Glutamatergic neuron (in vitro differentiated cells): Measurements from ENCODE around the gene NOS1AP. TPM values are rescaled to one million over a fixed set of nuclear protein-coding genes. Genes with fewer than 3 reads are reported as not detected.
A peak's percentile ranks its signal among the peaks of the same experiment; 100 is the strongest.

Experiments
- DNase-seq: peaks from one replicate; pipeline ENCODE4 v3.0.0; 2022
- H3K27ac Mint-ChIP-seq: one replicate; pipeline ENCODE4 v1.8.0; 2020; ENCODE audit warnings: mild to moderate bottlenecking, mixed read lengths, inconsistent platforms; ENCODE audit not compliant: unreplicated experiment
- H3K27me3 Mint-ChIP-seq: one replicate; pipeline ENCODE4 v1.8.0; 2020; ENCODE audit warnings: mild to moderate bottlenecking, moderate library complexity, mixed read lengths, inconsistent platforms; ENCODE audit not compliant: unreplicated experiment
- H3K36me3 Mint-ChIP-seq: one replicate; pipeline ENCODE4 v1.8.0; 2020; ENCODE audit warnings: mild to moderate bottlenecking, mixed read lengths, inconsistent platforms; ENCODE audit not compliant: unreplicated experiment
- H3K4me1 Mint-ChIP-seq: one replicate; pipeline ENCODE4 v1.8.0; 2020; ENCODE audit warnings: mild to moderate bottlenecking, low read depth, mixed read lengths, inconsistent platforms; ENCODE audit not compliant: unreplicated experiment
- H3K4me3 Mint-ChIP-seq: one replicate; pipeline ENCODE4 v1.8.0; 2020; ENCODE audit warnings: mild to moderate bottlenecking, mixed read lengths, inconsistent platforms; ENCODE audit not compliant: unreplicated experiment
- H3K9me3 Mint-ChIP-seq: one replicate; pipeline ENCODE4 v1.8.0; 2020; ENCODE audit warnings: mild to moderate bottlenecking, moderate library complexity, mixed read lengths, inconsistent platforms; ENCODE audit not compliant: unreplicated experiment
- CTCF ChIP-seq: fragments of 200-600 bp; sonication (generic); IDR thresholded peaks from one replicate; pipeline ENCODE4 v1.5.0; 2021; ENCODE audit not compliant: partially characterized antibody, unreplicated experiment
- total RNA-seq: library from RNA; stranded (reverse); fragmentation: NEBNext Ultra II Directional; extraction: Animal tissue kit (Norgen Biotek cat#: 25700); gene quantifications from one replicate; pipeline ENCODE4 v1.2.1, GENCODE V29; 2021; ENCODE audit not compliant: unreplicated experiment

The NOS1AP gene
- total RNA-seq, 1 donor from 2014 or later, result 12.7 TPM

- Mint-ChIP-seq H3K9me3 (peaks cover 3% of the 10 kb centered on the region), H3K27ac (no peak overlapping the region), H3K36me3 (no peaks in the 10 kb centered on the region), H3K4me1 (peaks cover 19% of the 10 kb centered on the region), H3K27me3 (no peaks in the 10 kb centered on the region), H3K4me3 (no peak overlapping the region)
- no peak for TF ChIP-seq CTCF
- no peak for DNase-seq
Observed at GRCh38 chr1:162131400-162132321, 62.2 kb downstream of the NOS1AP start.

- no peak for DNase-seq
- no peaks in the 10 kb centered on the region for H3K27me3 Mint-ChIP-seq
- H3K27ac Mint-ChIP-seq, result no peak overlapping the region
- H3K4me3 Mint-ChIP-seq, result no peak overlapping the region
- no peak for TF ChIP-seq CTCF
- H3K4me1 Mint-ChIP-seq, result peaks cover 33% of the 10 kb centered on the region
- H3K36me3 Mint-ChIP-seq, result no peaks in the 10 kb centered on the region
- H3K9me3 Mint-ChIP-seq, result peaks cover 3% of the 10 kb centered on the region
Observed at GRCh38 chr1:162133566-162133965, 64.1 kb downstream of the NOS1AP start.

GRCh38 chr1:162134646-162135045, 65.2 kb downstream of the NOS1AP start:
- DNase-seq, result no peak
- H3K27me3 Mint-ChIP-seq, result peaks cover 3% of the 10 kb centered on the region
- peaks cover 36% of the 10 kb centered on the region for H3K4me1 Mint-ChIP-seq
- no peak for TF ChIP-seq CTCF
- H3K36me3 Mint-ChIP-seq, result no peaks in the 10 kb centered on the region
- H3K9me3 Mint-ChIP-seq, result peaks cover 3% of the 10 kb centered on the region
- H3K4me3 Mint-ChIP-seq, result peak overlapping the region; percentile 64
- peak overlapping the region; percentile 72 for H3K27ac Mint-ChIP-seq

GRCh38 chr1:162135271-162135775, 65.8 kb downstream of the NOS1AP start:
- Mint-ChIP-seq H3K27ac (peak overlapping the region; percentile 72), H3K27me3 (peaks cover 3% of the 10 kb centered on the region), H3K9me3 (peaks cover 3% of the 10 kb centered on the region), H3K36me3 (no peaks in the 10 kb centered on the region), H3K4me1 (peaks cover 36% of the 10 kb centered on the region), H3K4me3 (peak overlapping the region; percentile 64)
- TF ChIP-seq CTCF, result no peak
- DNase-seq, result no peak

- H3K27me3 Mint-ChIP-seq, result peaks cover 3% of the 10 kb centered on the region
- H3K4me1 Mint-ChIP-seq, result peaks cover 36% of the 10 kb centered on the region
- H3K9me3 Mint-ChIP-seq, result peaks cover 1% of the 10 kb centered on the region
- peak overlapping the region; percentile 96 for H3K27ac Mint-ChIP-seq
- TF ChIP-seq CTCF, result no peak
- DNase-seq, result no peak
- no peaks in the 10 kb centered on the region for H3K36me3 Mint-ChIP-seq
- peak overlapping the region; percentile 82 for H3K4me3 Mint-ChIP-seq
Observed at GRCh38 chr1:162136760-162137159, 67.3 kb downstream of the NOS1AP start.
